H1 (cell line): ENCODE measurements around the gene BCAR3. TPM values are rescaled to one million over a fixed set of nuclear protein-coding genes. Genes with fewer than 3 reads are reported as not detected.

Experiments
- ASH2L ChIP-seq: fragments of 200-600, 300-600 bp; sonication (generic); IDR thresholded peaks from one replicate; pipeline ENCODE4 v1.7.1; 2017; ENCODE audit warnings: low read length
- CBX5 ChIP-seq: fragments of 300-800, 300-1000 bp; sonication (generic); IDR thresholded peaks from 2 replicates; pipeline ENCODE4 v1.7.1; 2016; ENCODE audit warnings: antibody characterized with exemption, low read length, low read depth
- CHD2 ChIP-seq: IDR thresholded peaks from 2 replicates; pipeline ENCODE4 v1.6.1; 2012; ENCODE audit warnings: low read length, improper control_type of control experiment
- RBBP5 ChIP-seq: IDR thresholded peaks from 2 replicates; pipeline ENCODE4 v1.7.1; 2012; ENCODE audit warnings: low read depth, mild to moderate bottlenecking, inconsistent platforms, low read length, moderate library complexity, borderline replicate concordance
- polyA plus RNA-seq, 7 experiments: library from polyadenylated mRNA; depleted of rRNA in 3 of 7; stranded (reverse) in 5 of 7; unstranded in 2 of 7; fragments of >200 nt in 5 of 7; fragments of 200-250 nt in 2 of 7; gene quantifications; 1 replicate in 5 of 7; 2 replicates in 1 of 7; 4 replicates in 1 of 7; pipeline versions ENCODE4 v1.2.1 to v1.2.3, GENCODE V29; 2011 to 2013; ENCODE audit warnings: missing spikeins in 2 of 7, mixed read lengths in 2 of 7
- total RNA-seq: library from RNA; stranded (reverse); fragmentation: NEBNext Ultra II Directional; extraction: Animal tissue kit (Norgen Biotek cat#: 25700); gene quantifications from 2 replicates; pipeline ENCODE4 v1.2.1, GENCODE V29; 2021
- TF ChIP-seq, protein P1 (sequence below): fragments of 300-600 bp; sonication (generic); IDR thresholded peaks from 2 replicates; pipeline ENCODE4 v1.7.1; 2012; ENCODE audit warnings: low read length, moderate library complexity, mild to moderate bottlenecking, inconsistent platforms; ENCODE audit not compliant: insufficient replicate concordance
- TF ChIP-seq, protein P2 (sequence below), 3 experiments: IDR thresholded peaks; 1 replicate in 2 of 3; 2 replicates in 1 of 3; pipeline versions ENCODE4 v1.5.1 to v1.6.1; 2011; ENCODE audit warnings: low read length in 3 of 3, mild to moderate bottlenecking in 3 of 3, inconsistent platforms in 2 of 3, low read depth in 1 of 3, moderate library complexity in 1 of 3; ENCODE audit not compliant: insufficient read depth in 1 of 3; ENCODE audit errors: control extremely low read depth in 1 of 3

The BCAR3 gene
- total and polyA plus RNA-seq, 2 of the 8 experiments (the other 6 are each of a cell fraction or from before 2014, with no cell fraction given) = 5.6 to 9.2 TPM

DNA sequence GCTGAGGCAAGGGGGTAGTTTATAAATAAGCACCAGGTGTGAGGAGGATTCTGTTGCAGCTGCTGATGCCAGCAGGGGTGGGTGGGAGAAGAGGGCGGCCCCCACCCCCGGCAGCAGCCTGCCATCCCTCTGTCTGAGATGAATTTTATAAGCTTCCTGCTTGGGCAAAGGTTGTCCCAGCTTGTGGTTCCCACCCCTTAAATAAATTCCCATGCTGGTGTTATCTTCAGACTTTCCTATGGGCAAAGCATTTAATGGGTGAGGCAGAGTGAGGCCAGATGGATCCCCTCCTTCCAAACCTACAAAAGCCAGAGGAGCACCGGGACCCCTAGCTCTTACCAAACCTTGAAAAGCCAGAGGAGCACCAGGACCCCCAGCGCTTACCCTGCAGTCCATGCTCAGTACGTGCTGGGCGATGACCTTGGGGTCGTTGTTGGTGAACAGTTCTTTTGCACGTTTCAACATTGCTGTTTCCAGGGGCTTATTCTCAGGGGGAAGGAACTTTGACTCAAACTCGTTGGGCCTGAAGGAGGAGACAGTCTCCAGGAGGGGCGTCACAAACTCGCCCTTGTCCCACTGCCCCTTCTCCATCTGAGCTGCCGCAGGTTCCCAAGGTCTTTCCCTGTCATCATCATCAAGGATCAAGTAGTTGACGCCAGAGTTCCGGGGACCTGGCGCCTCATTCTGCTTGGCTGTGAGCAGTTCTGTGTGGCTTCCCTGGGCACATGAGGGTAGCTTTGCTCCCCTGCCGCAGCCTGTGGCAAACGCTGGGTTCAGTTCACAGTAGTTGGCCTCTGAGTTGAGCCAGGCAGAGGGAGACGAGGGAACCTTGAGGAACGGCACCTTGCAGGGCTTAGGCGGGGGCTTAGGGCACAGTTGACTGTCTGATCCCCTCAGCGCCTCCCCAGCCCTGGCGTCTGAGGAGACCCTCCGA is 99.5 kb downstream of the BCAR3 start (continued):
- TF ChIP-seq, protein P1, sequence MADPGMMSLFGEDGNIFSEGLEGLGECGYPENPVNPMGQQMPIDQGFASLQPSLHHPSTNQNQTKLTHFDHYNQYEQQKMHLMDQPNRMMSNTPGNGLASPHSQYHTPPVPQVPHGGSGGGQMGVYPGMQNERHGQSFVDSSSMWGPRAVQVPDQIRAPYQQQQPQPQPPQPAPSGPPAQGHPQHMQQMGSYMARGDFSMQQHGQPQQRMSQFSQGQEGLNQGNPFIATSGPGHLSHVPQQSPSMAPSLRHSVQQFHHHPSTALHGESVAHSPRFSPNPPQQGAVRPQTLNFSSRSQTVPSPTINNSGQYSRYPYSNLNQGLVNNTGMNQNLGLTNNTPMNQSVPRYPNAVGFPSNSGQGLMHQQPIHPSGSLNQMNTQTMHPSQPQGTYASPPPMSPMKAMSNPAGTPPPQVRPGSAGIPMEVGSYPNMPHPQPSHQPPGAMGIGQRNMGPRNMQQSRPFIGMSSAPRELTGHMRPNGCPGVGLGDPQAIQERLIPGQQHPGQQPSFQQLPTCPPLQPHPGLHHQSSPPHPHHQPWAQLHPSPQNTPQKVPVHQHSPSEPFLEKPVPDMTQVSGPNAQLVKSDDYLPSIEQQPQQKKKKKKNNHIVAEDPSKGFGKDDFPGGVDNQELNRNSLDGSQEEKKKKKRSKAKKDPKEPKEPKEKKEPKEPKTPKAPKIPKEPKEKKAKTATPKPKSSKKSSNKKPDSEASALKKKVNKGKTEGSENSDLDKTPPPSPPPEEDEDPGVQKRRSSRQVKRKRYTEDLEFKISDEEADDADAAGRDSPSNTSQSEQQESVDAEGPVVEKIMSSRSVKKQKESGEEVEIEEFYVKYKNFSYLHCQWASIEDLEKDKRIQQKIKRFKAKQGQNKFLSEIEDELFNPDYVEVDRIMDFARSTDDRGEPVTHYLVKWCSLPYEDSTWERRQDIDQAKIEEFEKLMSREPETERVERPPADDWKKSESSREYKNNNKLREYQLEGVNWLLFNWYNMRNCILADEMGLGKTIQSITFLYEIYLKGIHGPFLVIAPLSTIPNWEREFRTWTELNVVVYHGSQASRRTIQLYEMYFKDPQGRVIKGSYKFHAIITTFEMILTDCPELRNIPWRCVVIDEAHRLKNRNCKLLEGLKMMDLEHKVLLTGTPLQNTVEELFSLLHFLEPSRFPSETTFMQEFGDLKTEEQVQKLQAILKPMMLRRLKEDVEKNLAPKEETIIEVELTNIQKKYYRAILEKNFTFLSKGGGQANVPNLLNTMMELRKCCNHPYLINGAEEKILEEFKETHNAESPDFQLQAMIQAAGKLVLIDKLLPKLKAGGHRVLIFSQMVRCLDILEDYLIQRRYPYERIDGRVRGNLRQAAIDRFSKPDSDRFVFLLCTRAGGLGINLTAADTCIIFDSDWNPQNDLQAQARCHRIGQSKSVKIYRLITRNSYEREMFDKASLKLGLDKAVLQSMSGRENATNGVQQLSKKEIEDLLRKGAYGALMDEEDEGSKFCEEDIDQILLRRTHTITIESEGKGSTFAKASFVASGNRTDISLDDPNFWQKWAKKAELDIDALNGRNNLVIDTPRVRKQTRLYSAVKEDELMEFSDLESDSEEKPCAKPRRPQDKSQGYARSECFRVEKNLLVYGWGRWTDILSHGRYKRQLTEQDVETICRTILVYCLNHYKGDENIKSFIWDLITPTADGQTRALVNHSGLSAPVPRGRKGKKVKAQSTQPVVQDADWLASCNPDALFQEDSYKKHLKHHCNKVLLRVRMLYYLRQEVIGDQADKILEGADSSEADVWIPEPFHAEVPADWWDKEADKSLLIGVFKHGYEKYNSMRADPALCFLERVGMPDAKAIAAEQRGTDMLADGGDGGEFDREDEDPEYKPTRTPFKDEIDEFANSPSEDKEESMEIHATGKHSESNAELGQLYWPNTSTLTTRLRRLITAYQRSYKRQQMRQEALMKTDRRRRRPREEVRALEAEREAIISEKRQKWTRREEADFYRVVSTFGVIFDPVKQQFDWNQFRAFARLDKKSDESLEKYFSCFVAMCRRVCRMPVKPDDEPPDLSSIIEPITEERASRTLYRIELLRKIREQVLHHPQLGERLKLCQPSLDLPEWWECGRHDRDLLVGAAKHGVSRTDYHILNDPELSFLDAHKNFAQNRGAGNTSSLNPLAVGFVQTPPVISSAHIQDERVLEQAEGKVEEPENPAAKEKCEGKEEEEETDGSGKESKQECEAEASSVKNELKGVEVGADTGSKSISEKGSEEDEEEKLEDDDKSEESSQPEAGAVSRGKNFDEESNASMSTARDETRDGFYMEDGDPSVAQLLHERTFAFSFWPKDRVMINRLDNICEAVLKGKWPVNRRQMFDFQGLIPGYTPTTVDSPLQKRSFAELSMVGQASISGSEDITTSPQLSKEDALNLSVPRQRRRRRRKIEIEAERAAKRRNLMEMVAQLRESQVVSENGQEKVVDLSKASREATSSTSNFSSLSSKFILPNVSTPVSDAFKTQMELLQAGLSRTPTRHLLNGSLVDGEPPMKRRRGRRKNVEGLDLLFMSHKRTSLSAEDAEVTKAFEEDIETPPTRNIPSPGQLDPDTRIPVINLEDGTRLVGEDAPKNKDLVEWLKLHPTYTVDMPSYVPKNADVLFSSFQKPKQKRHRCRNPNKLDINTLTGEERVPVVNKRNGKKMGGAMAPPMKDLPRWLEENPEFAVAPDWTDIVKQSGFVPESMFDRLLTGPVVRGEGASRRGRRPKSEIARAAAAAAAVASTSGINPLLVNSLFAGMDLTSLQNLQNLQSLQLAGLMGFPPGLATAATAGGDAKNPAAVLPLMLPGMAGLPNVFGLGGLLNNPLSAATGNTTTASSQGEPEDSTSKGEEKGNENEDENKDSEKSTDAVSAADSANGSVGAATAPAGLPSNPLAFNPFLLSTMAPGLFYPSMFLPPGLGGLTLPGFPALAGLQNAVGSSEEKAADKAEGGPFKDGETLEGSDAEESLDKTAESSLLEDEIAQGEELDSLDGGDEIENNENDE = no peak
- no peak for TF ChIP-seq ASH2L
- TF ChIP-seq CHD2 = no peak
- TF ChIP-seq, protein P2, sequence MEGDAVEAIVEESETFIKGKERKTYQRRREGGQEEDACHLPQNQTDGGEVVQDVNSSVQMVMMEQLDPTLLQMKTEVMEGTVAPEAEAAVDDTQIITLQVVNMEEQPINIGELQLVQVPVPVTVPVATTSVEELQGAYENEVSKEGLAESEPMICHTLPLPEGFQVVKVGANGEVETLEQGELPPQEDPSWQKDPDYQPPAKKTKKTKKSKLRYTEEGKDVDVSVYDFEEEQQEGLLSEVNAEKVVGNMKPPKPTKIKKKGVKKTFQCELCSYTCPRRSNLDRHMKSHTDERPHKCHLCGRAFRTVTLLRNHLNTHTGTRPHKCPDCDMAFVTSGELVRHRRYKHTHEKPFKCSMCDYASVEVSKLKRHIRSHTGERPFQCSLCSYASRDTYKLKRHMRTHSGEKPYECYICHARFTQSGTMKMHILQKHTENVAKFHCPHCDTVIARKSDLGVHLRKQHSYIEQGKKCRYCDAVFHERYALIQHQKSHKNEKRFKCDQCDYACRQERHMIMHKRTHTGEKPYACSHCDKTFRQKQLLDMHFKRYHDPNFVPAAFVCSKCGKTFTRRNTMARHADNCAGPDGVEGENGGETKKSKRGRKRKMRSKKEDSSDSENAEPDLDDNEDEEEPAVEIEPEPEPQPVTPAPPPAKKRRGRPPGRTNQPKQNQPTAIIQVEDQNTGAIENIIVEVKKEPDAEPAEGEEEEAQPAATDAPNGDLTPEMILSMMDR (IDR thresholded peaks at IDR 0.05; ENCODE audit: control extremely low read depth in 1 of 3, insufficient read depth in 1 of 3, low read depth in 1 of 3, low read length in 3 of 3) = no peak
- no peak for TF ChIP-seq RBBP5
- TF ChIP-seq CBX5 = no peak
